NCI-H526 treated with DMSO at 0.1 percent for 48 hours (cell line): Measurements from ENCODE around the gene FAM163B.

ENCODE experiments used
- DNase-seq: peaks from one replicate; lab custom pipeline; 2025; lab: John Stamatoyannopoulos, UW

Gene FAM163B

GRCh38 chr9:133543772-133544467 is 65.3 kb downstream of the FAM163B start:
- DNase-seq = no peak

DNA sequence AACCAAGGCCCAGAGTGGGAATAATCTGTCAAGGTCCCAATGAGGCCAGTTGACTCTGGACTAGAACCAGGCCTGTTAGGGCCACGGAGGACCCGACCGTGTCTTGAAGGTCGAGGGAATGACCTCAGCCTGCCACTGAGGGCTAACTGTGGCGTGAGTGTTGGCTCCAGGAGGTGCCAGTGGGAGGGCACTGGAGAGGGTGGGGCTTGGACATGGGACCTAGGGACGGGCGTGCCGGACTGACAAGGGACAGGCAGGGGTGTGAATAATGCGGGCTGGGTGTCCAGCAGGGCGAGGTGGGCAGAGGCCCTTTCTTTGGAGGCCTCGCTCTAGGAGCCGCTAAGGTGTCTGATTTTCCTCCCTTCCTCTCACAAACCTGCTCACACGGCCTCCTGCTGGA is 67.2 kb downstream of the FAM163B start:
- no peak for DNase-seq

- DNase-seq = no peak
Observed at GRCh38 chr9:133540698-133541025, 68.5 kb downstream of the FAM163B start.

GRCh38 chr9:133539991-133540697 is 69.0 kb downstream of the FAM163B start:
- DNase-seq = no peak

GRCh38 chr9:133538851-133539833 is 70.0 kb downstream of the FAM163B start:
- no peak for DNase-seq

GRCh38 chr9:133538176-133538575 is 71.0 kb downstream of the FAM163B start:
- DNase-seq = no peak

DNA sequence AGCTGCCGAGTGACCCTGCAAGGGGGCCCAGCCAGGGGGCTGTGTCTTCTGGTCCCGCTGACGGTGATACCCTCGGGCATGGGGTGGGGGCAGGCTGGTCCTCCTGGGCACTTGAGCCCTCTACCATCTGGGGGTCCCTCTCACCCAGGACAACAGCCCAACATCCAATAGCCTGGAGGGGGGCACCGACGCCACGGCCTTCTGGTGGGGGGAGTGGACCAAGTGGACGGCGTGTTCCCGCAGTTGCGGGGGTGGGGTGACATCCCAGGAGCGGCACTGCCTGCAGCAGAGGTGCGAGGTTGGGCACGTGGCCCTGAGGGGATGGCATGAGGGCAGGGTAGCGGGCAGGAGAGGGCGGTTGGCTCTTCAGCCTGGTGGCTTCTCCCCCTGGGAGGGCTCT is 71.9 kb downstream of the FAM163B start:
- DNase-seq = no peak

DNA sequence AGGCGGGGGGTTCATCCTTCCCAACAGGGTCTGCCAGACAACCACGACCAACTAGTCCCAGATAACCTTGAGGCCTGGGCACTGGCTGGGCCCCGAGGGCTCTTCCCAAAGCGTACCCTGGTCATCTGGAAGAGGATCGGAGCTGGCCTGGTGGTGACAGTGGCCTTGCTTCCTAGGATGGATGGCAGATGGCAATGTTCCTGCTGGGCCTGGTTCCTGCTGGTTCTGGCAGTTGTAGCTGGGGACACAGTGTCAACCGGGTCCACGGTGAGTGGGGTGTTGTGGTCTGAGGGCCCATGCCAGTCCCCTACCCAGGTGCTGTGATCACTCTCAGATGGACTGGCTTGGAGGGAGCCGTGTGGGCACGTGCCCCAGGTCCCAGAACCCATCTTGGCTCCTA is 72.7 kb downstream of the FAM163B start:
- no peak for DNase-seq

- DNase-seq = no peak
Observed at GRCh38 chr9:133536080-133536479, 73.1 kb downstream of the FAM163B start.

- DNase-seq = no peak
Observed at GRCh38 chr9:133535306-133535877, 73.8 kb downstream of the FAM163B start.

DNA sequence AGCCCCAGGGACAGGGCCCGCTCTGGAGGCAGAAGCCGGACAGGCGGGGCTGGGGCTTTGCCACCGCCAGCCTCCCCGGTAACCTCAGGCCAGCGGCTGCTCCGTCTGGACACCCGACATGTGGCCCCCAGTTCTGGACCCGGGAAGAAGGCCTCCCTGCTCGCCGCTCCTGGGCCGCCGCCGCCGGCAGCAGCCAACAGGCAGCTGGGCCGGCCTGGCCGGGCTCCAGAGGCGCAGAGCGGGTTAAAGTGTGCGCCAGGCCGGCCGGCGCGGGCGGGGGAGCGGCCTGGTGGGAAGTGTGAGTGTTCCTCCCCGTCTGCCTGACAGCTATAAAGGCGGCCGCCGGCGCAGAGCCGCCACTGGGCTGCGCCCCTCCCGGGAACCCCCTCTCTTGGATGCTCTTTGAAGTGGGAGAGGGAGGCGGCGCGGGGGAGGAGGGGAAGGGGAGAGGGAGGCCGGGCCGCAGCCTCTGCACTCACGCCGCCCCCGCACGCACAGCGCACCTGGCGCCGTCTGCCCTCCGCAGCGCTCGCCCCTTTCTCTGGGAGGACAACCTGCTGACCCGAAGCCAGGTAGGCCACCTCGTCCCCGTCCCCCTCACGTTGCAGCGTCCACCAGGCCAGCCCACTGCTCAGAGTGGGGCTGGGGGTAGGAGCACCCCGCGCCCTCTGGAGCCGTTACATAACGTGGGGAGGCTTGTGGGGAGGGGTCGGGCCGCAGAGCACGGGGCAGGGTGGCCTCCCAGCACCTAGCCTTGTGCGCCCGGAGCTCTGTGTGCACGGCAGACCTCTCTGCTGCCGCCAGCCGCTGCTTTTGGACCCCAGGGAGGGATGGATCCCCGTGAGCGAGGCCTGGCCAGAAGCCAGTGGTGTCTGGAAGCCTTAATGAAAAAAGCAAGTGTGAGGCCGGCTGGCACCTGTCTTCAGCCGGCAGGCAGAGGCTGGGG is 74.6 kb downstream of the FAM163B start, which contains the start of gene ADAMTSL2:
Gene ADAMTSL2, plus strand, starts transcription at position 359 of the 946 bp plus-strand sequence. CDS start 2,009 bp downstream, outside the sequence.
- no peak for DNase-seq

- no peak for DNase-seq
Observed at GRCh38 chr9:133533857-133534256, 75.3 kb downstream of the FAM163B start.

DNA sequence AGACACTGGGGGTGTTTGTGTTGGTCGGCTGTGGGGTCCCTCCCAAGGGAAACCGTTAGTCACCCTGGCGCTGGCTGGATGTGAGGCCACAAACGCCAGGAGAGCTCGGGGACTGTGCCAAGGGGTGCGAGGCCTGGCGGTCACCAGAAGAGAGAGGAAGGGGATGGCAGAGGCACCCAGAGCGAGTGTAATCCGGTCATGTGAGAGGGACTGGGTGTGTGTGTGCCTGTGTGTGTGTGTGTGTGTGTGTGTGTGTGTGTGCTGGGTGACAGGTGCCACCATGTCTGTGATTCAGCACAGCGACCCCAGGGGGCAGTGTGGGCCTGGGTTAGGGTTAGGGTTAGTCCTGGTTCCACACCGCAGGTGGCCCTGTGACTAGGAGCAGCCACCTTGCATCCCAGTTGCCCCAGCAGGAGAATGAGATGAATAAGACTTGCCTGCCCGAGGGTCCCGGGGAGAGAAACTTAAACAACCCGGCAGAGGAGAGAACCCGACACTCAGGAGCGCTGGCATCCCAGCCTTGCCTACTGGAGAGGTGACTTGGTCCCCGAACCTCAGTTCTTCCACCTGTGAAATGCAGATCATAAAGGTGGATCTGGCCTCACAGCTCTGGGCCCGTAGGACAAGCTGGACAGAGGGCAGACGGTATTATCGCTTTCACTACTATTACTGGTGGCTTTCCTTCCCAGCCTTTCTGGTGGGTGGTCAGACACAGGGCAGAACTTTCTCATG is 76.1 kb downstream of the FAM163B start:
- peak; percentile 23 for DNase-seq

DNA sequence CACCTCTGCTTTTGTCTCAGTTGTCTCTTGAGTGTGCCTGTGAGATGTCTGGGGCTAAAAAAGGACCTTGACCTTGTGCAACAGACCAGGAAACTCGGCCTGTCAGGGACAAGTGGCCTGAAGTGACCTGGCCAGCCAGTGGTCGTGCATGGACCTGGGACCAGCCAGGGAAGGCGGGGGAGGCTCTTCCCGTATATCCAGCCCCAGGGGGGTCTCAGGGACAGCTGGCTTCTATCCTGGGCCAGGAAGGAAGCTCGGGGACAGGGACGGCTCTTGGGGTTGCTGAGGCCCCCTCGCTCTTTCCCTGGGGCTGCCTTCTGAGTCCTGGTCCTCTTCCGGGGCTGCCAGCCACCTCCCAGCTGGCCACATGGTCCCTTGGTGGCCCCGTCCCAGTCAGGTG is 77.9 kb downstream of the FAM163B start:
- no peak for DNase-seq

DNA sequence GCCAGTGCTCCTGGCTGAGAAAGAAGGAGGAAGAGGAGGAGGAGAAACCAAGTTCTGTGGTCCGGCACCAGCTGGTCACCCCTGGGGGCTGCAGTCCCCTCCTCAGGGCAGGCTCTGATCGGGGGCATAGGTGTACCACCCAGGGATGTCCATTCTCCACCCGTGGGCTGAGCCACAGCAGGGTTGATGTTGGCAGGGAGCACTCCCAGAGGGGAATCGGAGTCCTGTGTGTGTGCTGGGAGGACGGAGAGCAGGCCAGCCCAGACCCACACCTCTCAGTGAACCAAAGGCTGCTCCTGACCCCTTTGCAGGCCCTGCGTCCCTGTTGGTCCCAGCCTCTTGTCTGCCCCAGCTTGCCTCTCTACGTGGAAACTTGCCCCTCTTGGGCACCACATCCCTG is 79.3 kb downstream of the FAM163B start:
- no peak for DNase-seq

GRCh38 chr9:133529457-133529856 is 79.7 kb downstream of the FAM163B start:
- no peak for DNase-seq

GRCh38 chr9:133528876-133529241 is 80.3 kb downstream of the FAM163B start:
- no peak for DNase-seq

GRCh38 chr9:133528001-133528875 is 81.0 kb downstream of the FAM163B start:
- DNase-seq = no peak

DNA sequence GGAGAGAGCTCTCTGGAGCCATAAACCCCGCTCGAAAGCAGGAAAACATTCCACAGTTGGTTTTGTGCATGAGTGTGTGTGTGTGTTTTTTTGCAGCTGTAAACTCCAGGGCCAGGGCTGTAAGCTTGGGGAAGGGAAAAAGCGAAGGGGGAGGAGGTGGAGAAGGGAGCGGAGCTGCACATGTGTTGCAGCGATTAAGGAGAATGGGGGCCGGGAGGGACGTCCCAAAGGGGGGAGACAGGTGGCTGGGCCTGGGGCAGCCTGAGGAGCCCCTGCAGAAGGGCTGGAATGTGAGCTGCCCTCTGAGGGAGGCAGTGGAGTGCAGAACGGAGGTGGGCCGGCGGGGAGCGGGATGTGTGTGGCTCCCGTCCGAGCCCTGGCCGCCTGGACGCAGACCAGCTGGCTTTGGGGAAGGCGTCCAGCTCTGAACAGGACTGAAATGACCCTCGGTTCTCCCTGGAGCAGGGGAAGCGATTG is 81.7 kb downstream of the FAM163B start:
- no peak for DNase-seq
